Panc1 (cell line): ENCODE data around the gene NUMB.

Experiments
- POLR2AphosphoS5 ChIP-seq: IDR thresholded peaks from 2 replicates; pipeline ENCODE4 v1.6.1; 2012; ENCODE audit warnings: mild to moderate bottlenecking, low read depth, low read length, moderate library complexity
- REST ChIP-seq, 2 experiments: IDR thresholded peaks; 2 replicates each; pipeline ENCODE4 v1.6.1; 2011 to 2012; ENCODE audit warnings: low read depth in 2 of 2, control low read depth in 1 of 2, low read length in 1 of 2, mild to moderate bottlenecking in 1 of 2, moderate library complexity in 1 of 2; ENCODE audit not compliant: insufficient read depth in 1 of 2
- SIN3A ChIP-seq: IDR thresholded peaks from 2 replicates; pipeline ENCODE4 v1.6.1; 2012; ENCODE audit warnings: low read depth, mild to moderate bottlenecking, low read length, moderate library complexity, borderline replicate concordance; ENCODE audit not compliant: insufficient read depth

- no peak for TF ChIP-seq POLR2AphosphoS5
- no peak for TF ChIP-seq REST (IDR thresholded peaks at IDR 0.05; ENCODE audit: insufficient read depth in 1 of 2, low read depth in 2 of 2, low read length in 1 of 2)
- TF ChIP-seq SIN3A, result no peak
Measured at GRCh38 chr14:73471582-73472184, 13.3 kb upstream of the NUMB start.
